ENCODE measurements around the gene SDK1. TPM values are rescaled to one million over a fixed set of nuclear protein-coding genes. Genes with fewer than 3 reads are reported as not detected.

The SDK1 gene
- total and polyA plus RNA-seq, 10 of the 15 experiments (the other 5 are each of a cell fraction or from before 2014, with no cell fraction given): 0.14 to 0.33 TPM; not detected in 8

DNA sequence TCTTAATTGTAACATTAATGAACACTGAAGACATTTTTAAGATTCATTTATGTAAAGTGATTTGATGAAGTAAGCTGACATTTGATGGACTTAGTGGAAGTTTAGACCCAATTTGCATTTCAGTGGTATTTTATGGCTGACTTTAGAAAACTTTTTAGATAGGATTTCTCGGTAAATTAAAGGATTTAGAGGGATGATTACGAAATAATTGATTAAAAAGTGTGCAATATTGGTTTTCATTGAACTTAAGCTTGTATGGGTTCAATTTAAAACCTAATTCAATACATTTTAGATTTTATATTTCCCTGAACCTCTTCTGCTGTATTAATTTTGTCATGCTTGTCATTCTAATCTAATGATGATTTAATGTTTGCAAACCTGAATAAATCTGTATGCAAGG lies 135.1 kb downstream of the SDK1 start:
- Histone ChIP-seq H3K4me3 (no peak overlapping the region), H3K36me3 (ENCODE audit: control insufficient read depth in 2 of 2, insufficient read depth in 2 of 2, low read length in 1 of 2) (no peaks in the 10 kb centered on the region), H3K4me2 (ENCODE audit: control insufficient read depth, insufficient read depth) (no peak overlapping the region), H3K4me1 (ENCODE audit: control insufficient read depth, insufficient read depth, low read length) (no peaks in the 10 kb centered on the region), H3K27me3 (replicated peaks in 1 of 2; ENCODE audit: control insufficient read depth in 2 of 2, insufficient read depth in 2 of 2, low read length in 1 of 2) (no peaks in the 10 kb centered on the region), H2AFZ (ENCODE audit: control insufficient read depth, low read depth, low read length) (no peak overlapping the region), H3K27ac (ENCODE audit: control insufficient read depth, insufficient read depth) (no peak overlapping the region), H4K20me1 (ENCODE audit: control insufficient read depth, insufficient read depth) (no peaks in the 10 kb centered on the region), H3K9me3 (replicated peaks; ENCODE audit: control insufficient read depth, insufficient read depth, low read length) (no peaks in the 10 kb centered on the region), H3K79me2 (ENCODE audit: control insufficient read depth, insufficient read depth, low read length) (no peaks in the 10 kb centered on the region), H3K9ac (ENCODE audit: control insufficient read depth, insufficient read depth, low read length) (no peak overlapping the region)
- ChIA-PET RAD21 (ENCODE audit: unreplicated experiment) (no interaction called here), SMC1A (ENCODE audit: uncharacterized antibody, unreplicated experiment) (no interaction called here), POLR2A (no interaction called here), CTCF (no interaction called here)
- no TSS peak for BruUV-seq (replicated peaks)
- ATAC-seq: no peak
- FAIRE-seq: no peak
- in situ Hi-C loops (cut with MboI): no loop called here
- intact Hi-C loops (cut with micrococcal nuclease; ENCODE audit: unreplicated experiment): no loop called here
- WGBS (ENCODE audit: insufficient coverage, insufficient replicate concordance, low lambda C conversion rate, missing lambda C conversion rate): 0% methylated on average over 2 of the region's 2 CpGs
- DNase-seq (ENCODE audit: low read depth, low spot score): no peak
- TF ChIP-seq, protein P1, sequence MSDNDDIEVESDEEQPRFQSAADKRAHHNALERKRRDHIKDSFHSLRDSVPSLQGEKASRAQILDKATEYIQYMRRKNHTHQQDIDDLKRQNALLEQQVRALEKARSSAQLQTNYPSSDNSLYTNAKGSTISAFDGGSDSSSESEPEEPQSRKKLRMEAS (IDR thresholded peaks at IDR 0.05; ENCODE audit: low read depth, low read length): no peak
- TF ChIP-seq POLR2AphosphoS2 (IDR thresholded peaks at IDR 0.05; ENCODE audit: low read depth, low read length) (no peak), TARDBP (IDR thresholded peaks at IDR 0.05; ENCODE audit: borderline replicate concordance) (no peak), ZNF592 (IDR thresholded peaks at IDR 0.05) (no peak), MEF2A (IDR thresholded peaks at IDR 0.05; ENCODE audit: insufficient read depth, low read depth, low read length) (no peak), SREBF1 (IDR thresholded peaks at IDR 0.05; ENCODE audit: low read length) (no peak), RFX5 (IDR thresholded peaks at IDR 0.05; ENCODE audit: low read depth, low read length) (no peak), IRF5 (IDR thresholded peaks at IDR 0.05; ENCODE audit: borderline replicate concordance) (no peak), NFYA (IDR thresholded peaks at IDR 0.05; ENCODE audit: borderline replicate concordance, low read depth, low read length) (no peak), ZNF207 (IDR thresholded peaks at IDR 0.05; ENCODE audit: borderline replicate concordance) (no peak), BRCA1 (IDR thresholded peaks at IDR 0.05; ENCODE audit: low read depth, low read length) (no peak), GATAD2B (conservative IDR thresholded peaks at IDR 0.05; ENCODE audit: low read depth) (no peak), MEF2B (IDR thresholded peaks at IDR 0.05; ENCODE audit: partially characterized antibody, poor library complexity, severe bottlenecking) (no peak), MYB (IDR thresholded peaks at IDR 0.05; ENCODE audit: borderline replicate concordance, low read depth, low read length) (no peak), CHD1 (IDR thresholded peaks at IDR 0.05; ENCODE audit: low read depth, low read length) (no peak), HDAC6 (IDR thresholded peaks at IDR 0.05; ENCODE audit: unreplicated experiment) (no peak)
- TF ChIP-seq, protein P2, sequence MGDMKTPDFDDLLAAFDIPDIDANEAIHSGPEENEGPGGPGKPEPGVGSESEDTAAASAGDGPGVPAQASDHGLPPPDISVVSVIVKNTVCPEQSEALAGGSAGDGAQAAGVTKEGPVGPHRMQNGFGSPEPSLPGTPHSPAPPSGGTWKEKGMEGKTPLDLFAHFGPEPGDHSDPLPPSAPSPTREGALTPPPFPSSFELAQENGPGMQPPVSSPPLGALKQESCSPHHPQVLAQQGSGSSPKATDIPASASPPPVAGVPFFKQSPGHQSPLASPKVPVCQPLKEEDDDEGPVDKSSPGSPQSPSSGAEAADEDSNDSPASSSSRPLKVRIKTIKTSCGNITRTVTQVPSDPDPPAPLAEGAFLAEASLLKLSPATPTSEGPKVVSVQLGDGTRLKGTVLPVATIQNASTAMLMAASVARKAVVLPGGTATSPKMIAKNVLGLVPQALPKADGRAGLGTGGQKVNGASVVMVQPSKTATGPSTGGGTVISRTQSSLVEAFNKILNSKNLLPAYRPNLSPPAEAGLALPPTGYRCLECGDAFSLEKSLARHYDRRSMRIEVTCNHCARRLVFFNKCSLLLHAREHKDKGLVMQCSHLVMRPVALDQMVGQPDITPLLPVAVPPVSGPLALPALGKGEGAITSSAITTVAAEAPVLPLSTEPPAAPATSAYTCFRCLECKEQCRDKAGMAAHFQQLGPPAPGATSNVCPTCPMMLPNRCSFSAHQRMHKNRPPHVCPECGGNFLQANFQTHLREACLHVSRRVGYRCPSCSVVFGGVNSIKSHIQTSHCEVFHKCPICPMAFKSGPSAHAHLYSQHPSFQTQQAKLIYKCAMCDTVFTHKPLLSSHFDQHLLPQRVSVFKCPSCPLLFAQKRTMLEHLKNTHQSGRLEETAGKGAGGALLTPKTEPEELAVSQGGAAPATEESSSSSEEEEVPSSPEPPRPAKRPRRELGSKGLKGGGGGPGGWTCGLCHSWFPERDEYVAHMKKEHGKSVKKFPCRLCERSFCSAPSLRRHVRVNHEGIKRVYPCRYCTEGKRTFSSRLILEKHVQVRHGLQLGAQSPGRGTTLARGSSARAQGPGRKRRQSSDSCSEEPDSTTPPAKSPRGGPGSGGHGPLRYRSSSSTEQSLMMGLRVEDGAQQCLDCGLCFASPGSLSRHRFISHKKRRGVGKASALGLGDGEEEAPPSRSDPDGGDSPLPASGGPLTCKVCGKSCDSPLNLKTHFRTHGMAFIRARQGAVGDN (IDR thresholded peaks at IDR 0.05): no peak

Measured in GM12878 (cell line).